Measurements from ENCODE around the gene VAPB.

VAPB gene

GRCh38 chr20:58362206-58362516 is 26.9 kb upstream of the VAPB start (continued):
- TF ChIP-seq PRDM2 (tag by site-specific recombination; IDR thresholded peaks at IDR 0.05; ENCODE audit: borderline replicate concordance) (no peak), MEIS1 (CRISPR knock-in tag; IDR thresholded peaks at IDR 0.05; ENCODE audit: borderline replicate concordance) (no peak), SALL2 (tag by site-specific recombination; IDR thresholded peaks at IDR 0.05; ENCODE audit: borderline replicate concordance) (no peak), ATF2 (tag by site-specific recombination; IDR thresholded peaks at IDR 0.05; ENCODE audit: low read depth) (no peak)

GRCh38 chr20:58362970-58363369 is 26.1 kb upstream of the VAPB start:
- ChIA-PET CTCF (no interaction called here), POLR2A (no interaction called here)
- TF ChIP-seq ZNF433 (tag by site-specific recombination; IDR thresholded peaks at IDR 0.05; ENCODE audit: low read depth) (no peak), ZNF548 (tag by site-specific recombination; IDR thresholded peaks at IDR 0.05) (no peak), BCL11A (tag by site-specific recombination; IDR thresholded peaks at IDR 0.05; ENCODE audit: low read depth) (no peak), ZNF639 (tag by site-specific recombination; IDR thresholded peaks at IDR 0.05) (no peak), ZBTB1 (tag by site-specific recombination; IDR thresholded peaks at IDR 0.05) (no peak), ZNF768 (tag by site-specific recombination; IDR thresholded peaks at IDR 0.05) (no peak), ZBTB6 (tag by site-specific recombination; IDR thresholded peaks at IDR 0.05) (no peak), ZNF792 (tag by site-specific recombination; IDR thresholded peaks at IDR 0.05) (no peak), ZNF114 (tag by site-specific recombination; IDR thresholded peaks at IDR 0.05) (no peak), ZSCAN4 (tag by site-specific recombination; IDR thresholded peaks at IDR 0.05) (no peak), IKZF3 (tag by site-specific recombination; IDR thresholded peaks at IDR 0.05) (no peak), ZSCAN23 (tag by site-specific recombination; IDR thresholded peaks at IDR 0.05) (no peak), ZNF292 (tag by site-specific recombination; IDR thresholded peaks at IDR 0.05; ENCODE audit: borderline replicate concordance, low read depth) (no peak), ZNF514 (tag by site-specific recombination; IDR thresholded peaks at IDR 0.05) (no peak), ZBTB8A (tag by site-specific recombination; IDR thresholded peaks at IDR 0.05) (no peak), ZBTB49 (tag by site-specific recombination; IDR thresholded peaks at IDR 0.05; ENCODE audit: low read depth) (no peak), ZNF350 (tag by site-specific recombination; IDR thresholded peaks at IDR 0.05) (no peak), YY1 (tag by site-specific recombination; IDR thresholded peaks at IDR 0.05) (no peak), ZNF2 (tag by site-specific recombination; IDR thresholded peaks at IDR 0.05) (no peak)
- Histone ChIP-seq H3K4me3 (ENCODE audit: low read depth, low read length) (no peak overlapping the region), H3K4me1 (ENCODE audit: control insufficient read depth, insufficient read depth, low read length) (peaks cover 5% of the 10 kb centered on the region; the same call in 1 of the 2 replicates), H3K9me3 (ENCODE audit: control insufficient read depth, insufficient read depth, low read depth, low read length) (no peaks in the 10 kb centered on the region), H3K36me3 (ENCODE audit: control insufficient read depth in 2 of 2, insufficient read depth in 1 of 2, low read length in 2 of 2) (peaks cover 0 to 16% of the 10 kb centered on the region in 2 experiments; a peak in 1 of 3 replicates), H3K27ac (ENCODE audit: extremely low read depth, low read depth, low read length) (no peak overlapping the region)

Measured in HEK293 (cell line).